Gastrocnemius medialis (tissue), 4 donors: Measurements from ENCODE around the gene IL7R. TPM values are rescaled to one million over a fixed set of nuclear protein-coding genes. Genes with fewer than 3 reads are reported as not detected.

Experiments
- ATAC-seq, 2 donors: fragments of 150-250 bp; one replicate each; pipeline ENCODE4 v1.9.1; 2016
- DNase-seq, 2 donors: peaks; one replicate each; pipeline ENCODE4 v3.0.0-alpha.2; 2019
- H3K27ac ChIP-seq, 4 donors: fragments of 200-600 bp; sonication (generic); 1 replicate in 1 of 4; 2 replicates in 3 of 4; pipeline ENCODE4 v1.5.1; 2016 to 2018; ENCODE audit warnings: mild to moderate bottlenecking in 2 of 4, moderate library complexity in 1 of 4
- H3K27me3 ChIP-seq, 3 donors: fragments of 200-600 bp; sonication (generic) in 2 of 3; 1 replicate in 1 of 3; 2 replicates in 2 of 3; pipeline versions ENCODE4 v1.5.1 to v1.6.0; 2016 to 2019; ENCODE audit warnings: mild to moderate bottlenecking in 1 of 3, moderate library complexity in 1 of 3
- H3K36me3 ChIP-seq, 2 donors: fragments of 200-600 bp; sonication (generic) in 1 of 2; one replicate each; pipeline ENCODE4 v1.5.1; 2017 to 2018
- H3K4me1 ChIP-seq, 2 donors: fragments of 200-600 bp; sonication (generic) in 1 of 2; one replicate each; pipeline ENCODE4 v1.5.1; 2016 to 2017; ENCODE audit warnings: mild to moderate bottlenecking in 2 of 2
- H3K4me3 ChIP-seq, 4 donors: fragments of 200-600 bp; sonication (generic) in 3 of 4; 1 replicate in 1 of 4; 2 replicates in 3 of 4; pipeline ENCODE4 v1.5.1; 2016 to 2019; ENCODE audit warnings: mild to moderate bottlenecking in 2 of 4
- H3K9me3 ChIP-seq, 3 donors: fragments of 200-600 bp; sonication (generic) in 2 of 3; 1 replicate in 1 of 3; 2 replicates in 2 of 3; pipeline ENCODE4 v1.5.1; 2016 to 2019
- POLR2A ChIP-seq, 2 donors: fragments of 450-650 bp; IDR thresholded peaks; one replicate each; pipeline ENCODE4 v1.6.1; 2017; ENCODE audit warnings: antibody characterized with exemption in 2 of 2, mild to moderate bottlenecking in 2 of 2, moderate library complexity in 2 of 2
- in situ Hi-C, 4 donors: fragments of 200-750 bp; cut with MboI; loops; one replicate each; pipeline versions ENCODE4 v1.15.0 to v1.8.0; 2017; ENCODE audit warnings: low sequenced_read_pairs in 4 of 4
- intact Hi-C: fragments of 100-400 bp; cut with DNase I; formaldehyde crosslinking; loops from one replicate; pipeline ENCODE4 v1.15.1; 2023; ENCODE audit warnings: low total_unique reads
- total RNA-seq, 4 donors: library from RNA; depleted of rRNA; stranded (reverse); fragments of >200 nt; gene quantifications; one replicate each; pipeline versions ENCODE4 v1.1.0 to v1.2.3, GENCODE V29; 2016
- TF ChIP-seq, protein P1 (sequence below), 5 experiments: fragments of 450-650 bp in 3 of 5; fragments of 200-600 bp in 2 of 5; sonication (generic) in 2 of 5; IDR thresholded peaks in 4 of 5; conservative IDR thresholded peaks in 1 of 5; 1 replicate in 4 of 5; 2 replicates in 1 of 5; pipeline ENCODE4 v1.5.1; 2016 to 2019; ENCODE audit warnings: antibody characterized with exemption in 5 of 5, mild to moderate bottlenecking in 3 of 5, moderate library complexity in 3 of 5

The IL7R gene
- total RNA-seq, 4 donors from 2014 or later = 0.29 to 1.0 (median 0.72) TPM

DNA sequence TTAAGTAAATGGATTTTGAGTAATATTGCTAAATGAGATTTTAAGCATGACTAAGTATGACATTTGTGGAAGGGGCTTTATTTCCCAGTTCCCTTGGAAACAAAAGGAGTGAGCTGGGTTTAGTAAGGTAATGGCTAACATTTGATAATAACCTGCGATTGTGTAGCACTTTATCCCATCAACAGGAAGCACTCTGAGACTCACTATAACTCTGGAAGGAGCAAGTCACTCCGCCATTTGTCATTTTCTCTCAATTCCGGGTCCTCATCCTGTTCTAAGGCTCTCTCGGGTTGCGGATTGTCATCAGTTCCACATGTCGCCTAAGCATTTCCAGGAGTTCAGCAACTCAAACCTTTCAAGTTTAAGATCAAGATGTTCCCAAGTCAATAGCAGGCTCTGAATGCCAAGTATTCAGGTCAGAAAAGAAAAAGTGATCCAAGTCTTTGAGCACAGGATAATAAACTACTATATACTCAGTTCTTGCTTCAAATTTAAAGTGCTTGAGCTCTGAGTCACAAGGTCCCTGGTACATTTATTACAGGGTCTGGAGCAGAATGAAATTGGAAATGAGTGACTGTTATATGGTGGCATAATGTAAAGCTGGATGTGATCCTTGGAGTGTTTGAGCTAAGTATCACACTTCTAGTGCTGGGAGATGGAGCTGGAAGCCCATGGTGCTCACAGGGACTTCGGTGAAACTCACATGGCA lies 42.4 kb downstream of the IL7R start:
- intact Hi-C loops (no loop called here), in situ Hi-C loops (no loop called here)
- Histone ChIP-seq H3K27ac (no peak overlapping the region), H3K27me3 (no peaks in the 10 kb centered on the region), H3K4me1 (no peaks in the 10 kb centered on the region), H3K36me3 (no peaks in the 10 kb centered on the region), H3K4me3 (no peak overlapping the region), H3K9me3 (no peaks in the 10 kb centered on the region)
- no peak for ATAC-seq
- no peak for DNase-seq
- TF ChIP-seq, protein P1, sequence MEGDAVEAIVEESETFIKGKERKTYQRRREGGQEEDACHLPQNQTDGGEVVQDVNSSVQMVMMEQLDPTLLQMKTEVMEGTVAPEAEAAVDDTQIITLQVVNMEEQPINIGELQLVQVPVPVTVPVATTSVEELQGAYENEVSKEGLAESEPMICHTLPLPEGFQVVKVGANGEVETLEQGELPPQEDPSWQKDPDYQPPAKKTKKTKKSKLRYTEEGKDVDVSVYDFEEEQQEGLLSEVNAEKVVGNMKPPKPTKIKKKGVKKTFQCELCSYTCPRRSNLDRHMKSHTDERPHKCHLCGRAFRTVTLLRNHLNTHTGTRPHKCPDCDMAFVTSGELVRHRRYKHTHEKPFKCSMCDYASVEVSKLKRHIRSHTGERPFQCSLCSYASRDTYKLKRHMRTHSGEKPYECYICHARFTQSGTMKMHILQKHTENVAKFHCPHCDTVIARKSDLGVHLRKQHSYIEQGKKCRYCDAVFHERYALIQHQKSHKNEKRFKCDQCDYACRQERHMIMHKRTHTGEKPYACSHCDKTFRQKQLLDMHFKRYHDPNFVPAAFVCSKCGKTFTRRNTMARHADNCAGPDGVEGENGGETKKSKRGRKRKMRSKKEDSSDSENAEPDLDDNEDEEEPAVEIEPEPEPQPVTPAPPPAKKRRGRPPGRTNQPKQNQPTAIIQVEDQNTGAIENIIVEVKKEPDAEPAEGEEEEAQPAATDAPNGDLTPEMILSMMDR (IDR thresholded peaks at IDR 0.05 in 4 of 5, conservative IDR thresholded peaks at IDR 0.05 in 1 of 5) = no peak
- TF ChIP-seq POLR2A (IDR thresholded peaks at IDR 0.05) = no peak

DNA sequence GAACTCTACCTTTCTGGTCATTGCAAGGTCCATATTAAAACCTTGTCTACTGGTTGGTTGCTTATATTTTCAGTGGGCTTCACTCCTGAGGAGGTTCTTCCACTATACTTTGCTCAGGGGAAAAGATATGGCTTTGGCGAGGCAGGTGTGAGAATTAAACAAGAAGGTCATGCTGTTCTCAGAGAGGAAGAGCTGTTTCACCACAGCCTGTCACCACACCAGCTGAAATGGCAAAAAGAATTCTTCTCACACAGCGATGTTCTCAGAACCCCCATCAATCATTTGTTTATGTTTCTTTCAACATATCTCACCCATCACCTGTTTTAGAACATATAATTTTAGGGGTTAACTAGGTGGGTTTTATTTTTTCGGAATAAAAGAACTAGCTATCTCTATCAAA lies 43.1 kb downstream of the IL7R start:
- TF ChIP-seq, protein P1 (IDR thresholded peaks at IDR 0.05 in 4 of 5, conservative IDR thresholded peaks at IDR 0.05 in 1 of 5) = no peak
- TF ChIP-seq POLR2A (IDR thresholded peaks at IDR 0.05) = no peak
- Histone ChIP-seq H3K27ac (no peak overlapping the region), H3K4me1 (no peaks in the 10 kb centered on the region), H3K27me3 (no peaks in the 10 kb centered on the region), H3K9me3 (no peaks in the 10 kb centered on the region), H3K4me3 (no peak overlapping the region), H3K36me3 (no peaks in the 10 kb centered on the region)
- intact Hi-C loops = no loop called here
- no peak for DNase-seq
- in situ Hi-C loops = loop anchor here in 1 of 4 donors (25.0 kb wide), 1 partner anchor 812 kb away; no protein-coding TSS in a partner anchor
- no peak for ATAC-seq

DNA sequence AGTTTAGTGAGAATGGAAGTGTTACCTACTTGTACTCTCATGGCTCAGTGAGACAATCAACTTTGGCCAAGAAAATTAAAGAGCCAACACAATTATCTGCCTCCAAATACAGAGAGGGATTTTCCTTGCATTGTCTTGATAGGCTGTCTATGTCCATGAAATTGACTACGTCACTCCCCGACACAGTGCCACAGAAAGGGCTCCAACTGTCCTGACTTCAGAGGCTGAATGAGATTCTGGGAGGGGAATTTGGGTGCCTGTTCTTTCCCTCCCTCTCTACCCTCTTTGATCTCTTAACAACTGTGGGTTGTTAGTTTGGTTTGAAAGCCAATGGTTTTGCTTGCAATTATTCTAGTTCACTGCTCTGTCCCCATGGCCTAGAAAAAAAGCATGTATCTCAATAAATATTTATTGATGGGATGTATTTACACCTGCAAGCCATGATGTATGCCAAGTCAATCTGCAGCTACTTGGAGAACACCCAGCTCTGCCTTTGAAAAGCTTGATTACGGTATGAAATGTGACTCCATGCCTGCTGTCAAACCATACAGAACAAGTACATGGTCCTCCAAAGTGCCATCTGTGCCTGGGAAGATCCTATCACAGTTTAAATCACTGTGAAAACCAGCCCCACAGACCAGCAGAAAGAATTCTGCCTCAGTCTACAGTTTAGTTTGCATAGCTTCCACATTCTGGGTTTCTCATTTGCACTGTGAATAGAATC lies 44.4 kb downstream of the IL7R start:
- DNase-seq (no peak), ATAC-seq (no peak)
- Histone ChIP-seq H3K4me1 (no peaks in the 10 kb centered on the region), H3K27me3 (no peaks in the 10 kb centered on the region), H3K9me3 (no peaks in the 10 kb centered on the region), H3K4me3 (no peak overlapping the region), H3K36me3 (no peaks in the 10 kb centered on the region), H3K27ac (no peak overlapping the region)
- no peak for TF ChIP-seq POLR2A (IDR thresholded peaks at IDR 0.05)
- TF ChIP-seq, protein P1 (IDR thresholded peaks at IDR 0.05 in 4 of 5, conservative IDR thresholded peaks at IDR 0.05 in 1 of 5) = no peak
- intact Hi-C loops (no loop called here), in situ Hi-C loops (loop anchor here in 1 of 4 donors (25.0 kb wide), 1 partner anchor 814 kb away; no protein-coding TSS in a partner anchor)

DNA sequence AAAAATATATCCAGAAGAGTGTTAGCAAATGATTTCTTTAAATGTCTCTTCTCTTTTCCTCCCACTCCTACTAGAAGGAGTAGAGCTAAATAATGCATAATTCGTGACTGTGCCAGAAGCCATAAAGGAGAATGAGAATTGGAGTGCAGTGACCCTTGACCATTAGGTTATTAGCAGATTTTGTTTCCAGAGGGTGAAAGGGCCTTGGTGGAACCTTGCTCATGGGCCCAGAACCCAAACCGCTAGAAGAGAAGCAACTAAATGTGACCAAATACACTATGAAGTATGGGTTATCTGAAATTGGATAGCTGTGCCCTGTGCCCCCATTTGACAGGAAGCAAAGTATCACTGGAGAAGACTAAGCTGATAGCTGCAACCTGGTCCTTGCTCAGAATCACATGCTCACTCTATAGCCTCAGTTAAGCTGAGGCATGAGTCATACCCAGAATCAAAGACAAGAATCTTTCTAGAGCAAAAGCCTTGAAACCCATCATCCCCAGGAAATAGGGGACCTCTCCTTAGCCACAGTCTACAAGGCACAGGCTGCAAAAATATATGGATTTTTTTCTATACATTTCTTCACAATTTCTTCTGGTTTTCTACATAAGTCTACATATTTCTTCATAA lies 45.5 kb downstream of the IL7R start:
- in situ Hi-C loops = loop anchor here in 1 of 4 donors (25.0 kb wide), 1 partner anchor 815 kb away; no protein-coding TSS in a partner anchor
- ATAC-seq (no peak), DNase-seq (no peak)
- Histone ChIP-seq H3K27ac (no peak overlapping the region), H3K36me3 (no peaks in the 10 kb centered on the region), H3K4me1 (no peaks in the 10 kb centered on the region), H3K9me3 (no peaks in the 10 kb centered on the region), H3K4me3 (no peak overlapping the region), H3K27me3 (no peaks in the 10 kb centered on the region)
- TF ChIP-seq POLR2A (IDR thresholded peaks at IDR 0.05) = no peak
- TF ChIP-seq, protein P1 (IDR thresholded peaks at IDR 0.05 in 4 of 5, conservative IDR thresholded peaks at IDR 0.05 in 1 of 5) = no peak
- intact Hi-C loops = no loop called here
